ENCODE measurements around the gene CD80. TPM values are rescaled to one million over a fixed set of nuclear protein-coding genes. Genes with fewer than 3 reads are reported as not detected.

CD80 gene
- total RNA-seq, 1 donor from 2014 or later, result not detected

GRCh38 chr3:119497820-119498185 lies 61.6 kb downstream of the CD80 start:
- no peak for DNase-seq
- intact Hi-C loops (cut with micrococcal nuclease), result no loop called here
- H3K27ac ChIP-seq (replicated peaks), result peak overlapping the region; percentile 98
- peaks cover 9% of the 10 kb centered on the region for H3K36me3 ChIP-seq
- TF ChIP-seq CTCF (IDR thresholded peaks at IDR 0.05; ENCODE audit: borderline replicate concordance), result no peak
- H3K4me1 ChIP-seq, result peaks cover 51% of the 10 kb centered on the region
- no peaks in the 10 kb centered on the region for H3K27me3 ChIP-seq (ENCODE audit: low read depth)
- H3K4me3 ChIP-seq, result peak overlapping the region; percentile 93
- no peaks in the 10 kb centered on the region for H3K9me3 ChIP-seq (replicated peaks)

GRCh38 chr3:119494597-119494996 lies 64.8 kb downstream of the CD80 start:
- no peaks in the 10 kb centered on the region for H3K27me3 ChIP-seq (ENCODE audit: low read depth)
- TF ChIP-seq CTCF (IDR thresholded peaks at IDR 0.05; ENCODE audit: borderline replicate concordance), result no peak
- peaks cover 24% of the 10 kb centered on the region for H3K4me1 ChIP-seq
- intact Hi-C loops (cut with micrococcal nuclease), result no loop called here
- peaks cover 26% of the 10 kb centered on the region for H3K36me3 ChIP-seq
- no peak overlapping the region for H3K4me3 ChIP-seq
- H3K27ac ChIP-seq (replicated peaks), result no peak overlapping the region
- DNase-seq, result no peak
- H3K9me3 ChIP-seq (replicated peaks), result no peaks in the 10 kb centered on the region

GRCh38 chr3:119492810-119493209 lies 66.6 kb downstream of the CD80 start:
- intact Hi-C loops (cut with micrococcal nuclease), result no loop called here

GRCh38 chr3:119492128-119492527 lies 67.3 kb downstream of the CD80 start:
- H3K36me3 ChIP-seq, result peaks cover 48% of the 10 kb centered on the region
- H3K4me1 ChIP-seq, result peaks cover 2% of the 10 kb centered on the region
- no peak for DNase-seq
- intact Hi-C loops (cut with micrococcal nuclease), result no loop called here
- TF ChIP-seq CTCF (IDR thresholded peaks at IDR 0.05; ENCODE audit: borderline replicate concordance), result no peak
- no peak overlapping the region for H3K27ac ChIP-seq (replicated peaks)
- no peaks in the 10 kb centered on the region for H3K27me3 ChIP-seq (ENCODE audit: low read depth)
- no peak overlapping the region for H3K4me3 ChIP-seq
- no peaks in the 10 kb centered on the region for H3K9me3 ChIP-seq (replicated peaks)

More at GRCh38 chr3:119492810-119493209, 66.6 kb downstream of the CD80 start:
- H3K36me3 ChIP-seq, result peaks cover 41% of the 10 kb centered on the region
- peaks cover 9% of the 10 kb centered on the region for H3K4me1 ChIP-seq
- H3K9me3 ChIP-seq (replicated peaks), result no peaks in the 10 kb centered on the region
- no peak overlapping the region for H3K4me3 ChIP-seq
- no peak for DNase-seq
- H3K27me3 ChIP-seq (ENCODE audit: low read depth), result no peaks in the 10 kb centered on the region
- H3K27ac ChIP-seq (replicated peaks), result no peak overlapping the region
- no peak for TF ChIP-seq CTCF (IDR thresholded peaks at IDR 0.05; ENCODE audit: borderline replicate concordance)

GRCh38 chr3:119490153-119490552 lies 69.3 kb downstream of the CD80 start:
- Histone ChIP-seq H3K27me3 (ENCODE audit: low read depth) (no peaks in the 10 kb centered on the region), H3K4me3 (no peak overlapping the region), H3K4me1 (no peaks in the 10 kb centered on the region), H3K9me3 (replicated peaks) (no peaks in the 10 kb centered on the region), H3K36me3 (peaks cover 67% of the 10 kb centered on the region), H3K27ac (replicated peaks) (no peak overlapping the region)
- no peak for TF ChIP-seq CTCF (IDR thresholded peaks at IDR 0.05; ENCODE audit: borderline replicate concordance)
- DNase-seq, result no peak
- intact Hi-C loops (cut with micrococcal nuclease), result no loop called here

- intact Hi-C loops (cut with micrococcal nuclease), result no loop called here
- no peaks in the 10 kb centered on the region for H3K9me3 ChIP-seq (replicated peaks)
- H3K4me1 ChIP-seq, result no peaks in the 10 kb centered on the region
- TF ChIP-seq CTCF (IDR thresholded peaks at IDR 0.05; ENCODE audit: borderline replicate concordance), result no peak
- H3K36me3 ChIP-seq, result peaks cover 86% of the 10 kb centered on the region
- no peak overlapping the region for H3K4me3 ChIP-seq
- no peaks in the 10 kb centered on the region for H3K27me3 ChIP-seq (ENCODE audit: low read depth)
- DNase-seq, result no peak
- peak overlapping the region; percentile 42 for H3K27ac ChIP-seq (replicated peaks)
These were observed 73.9 kb downstream of the CD80 start for GRCh38 chr3:119485563-119485962.

All from left ventricle myocardium inferior (tissue), 1 donor.